ENCODE results near the gene BTN3A1. TPM values are rescaled to one million over a fixed set of nuclear protein-coding genes. Genes with fewer than 3 reads are reported as not detected.

BTN3A1 gene
- total and polyA plus RNA-seq, 2 of the 13 experiments (the other 11 are each of a cell fraction or from before 2014, with no cell fraction given): 13.3 to 14.0 TPM

DNA sequence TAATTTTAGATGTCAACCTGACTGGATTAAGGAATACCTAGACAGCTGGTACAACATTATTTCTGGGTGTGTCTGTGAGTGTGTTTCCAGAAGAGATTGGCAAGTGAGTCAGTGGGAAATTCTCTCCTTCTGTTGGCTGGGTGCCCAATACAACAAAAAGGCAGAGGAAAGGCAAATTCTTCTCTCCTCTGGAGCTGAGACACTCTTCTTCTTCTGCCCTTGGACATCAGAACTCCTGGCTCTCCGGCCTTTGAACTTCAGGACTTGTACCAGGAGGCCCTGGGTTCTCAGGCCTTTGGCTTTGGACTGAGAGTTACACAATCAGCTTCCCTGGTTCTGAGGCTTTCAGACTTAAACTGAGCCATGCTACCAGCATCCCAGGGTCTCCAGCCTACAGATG, 7.8 kb upstream of the BTN3A1 start (continued):
- TF ChIP-seq CEBPB (IDR thresholded peaks at IDR 0.05; ENCODE audit: borderline replicate concordance, low read depth, low read length): peak; percentile 27; the same call in 1 of the 2 replicates

DNA sequence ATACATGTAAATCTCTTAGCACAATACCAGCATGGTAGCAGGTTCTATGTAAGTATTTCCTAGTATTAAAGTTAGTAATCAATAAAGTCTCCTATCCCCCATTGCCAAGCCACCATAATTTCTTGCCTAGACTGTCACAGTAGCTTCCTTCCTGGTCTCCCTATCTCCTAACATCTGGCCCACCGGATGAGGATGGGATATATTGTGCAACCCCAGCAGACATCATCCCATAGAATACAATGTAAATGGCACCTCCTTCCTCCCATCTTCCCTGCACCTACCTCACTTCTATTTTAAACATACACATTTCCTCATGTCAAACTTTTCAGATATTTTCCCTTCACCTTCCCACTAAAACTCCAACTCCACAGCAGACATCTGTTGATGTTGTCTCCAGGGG, 3.5 kb upstream of the BTN3A1 start:
- Histone ChIP-seq H3K79me2 (ENCODE audit: insufficient read depth, low read length) (peaks cover 2% of the 10 kb centered on the region), H3K36me3 (replicated peaks in 1 of 2; ENCODE audit: control insufficient read depth in 1 of 2, insufficient read depth in 2 of 2, low read length in 2 of 2) (no peaks in the 10 kb centered on the region), H2AFZ (ENCODE audit: low read length) (no peak overlapping the region), H3K4me3 (replicated peaks in 1 of 3; ENCODE audit: insufficient read depth in 1 of 3, low read depth in 2 of 3, low read length in 3 of 3) (no peak overlapping the region), H3K4me1 (ENCODE audit: insufficient read depth, low read length) (peaks cover 64% of the 10 kb centered on the region), H3K27ac (ENCODE audit: extremely low read length, insufficient read depth, low read length) (no peak overlapping the region), H3K27me3 (ENCODE audit: control insufficient read depth in 1 of 2, insufficient read depth in 2 of 2, low read length in 2 of 2) (no peaks in the 10 kb centered on the region), H3K9ac (ENCODE audit: insufficient read depth, low read depth, low read length) (no peak overlapping the region), H4K20me1 (ENCODE audit: insufficient read depth, low read length) (no peaks in the 10 kb centered on the region), H3K9me3 (ENCODE audit: low read length) (no peaks in the 10 kb centered on the region), H3K4me2 (ENCODE audit: low read depth, low read length) (no peak overlapping the region)
- in situ Hi-C loops (cut with HindIII; ENCODE audit: extremely low pct_ligation_motif_present, low pct_unique_long_range_greater_than_20kb): no loop called here
- FAIRE-seq (no peak), ATAC-seq (no peak), DNase-seq (ENCODE audit: low spot score) (no peak)
- intact Hi-C loops (cut with micrococcal nuclease; ENCODE audit: unreplicated experiment): no loop called here
- BruUV-seq (replicated peaks): no TSS peak
- 17% methylated on average over 1 of the region's 1 CpG for WGBS (ENCODE audit: low lambda C conversion rate)
- ChIA-PET POLR2A (no interaction called here), CTCF (ENCODE audit: low intra/inter-chr PET ratio, low total read pairs) (no interaction called here)
- TF ChIP-seq RBM22 (optimal IDR thresholded peaks at IDR 0.05; ENCODE audit: low read length): no peak
- TF ChIP-seq CEBPB (IDR thresholded peaks at IDR 0.05; ENCODE audit: borderline replicate concordance, low read depth, low read length): peak; percentile 62; the same call in 1 of the 2 replicates
- TF ChIP-seq ZSCAN12 (CRISPR knock-in tag; IDR thresholded peaks at IDR 0.05): no peak

DNA sequence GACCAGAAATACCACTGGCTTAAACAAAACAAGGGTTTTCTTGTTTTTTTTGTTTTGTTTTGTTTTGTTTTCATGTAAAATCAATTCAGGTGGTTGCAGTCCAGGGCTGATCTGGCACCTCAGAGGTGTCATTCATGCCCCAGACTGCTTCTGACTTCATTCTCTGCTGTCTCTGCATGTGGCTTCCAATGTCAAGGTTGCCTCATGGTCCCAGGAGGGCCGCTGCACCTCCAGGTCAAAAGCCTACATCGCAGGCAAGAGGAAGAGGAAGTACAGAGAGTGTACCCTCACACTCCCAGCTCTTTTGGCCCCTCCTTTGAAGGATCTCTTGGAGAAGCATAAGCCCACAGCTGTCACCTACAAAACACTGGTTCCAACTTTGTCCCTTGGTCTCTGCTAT, 1.4 kb upstream of the BTN3A1 start:
- no peaks in the 10 kb centered on the region for H4K20me1 ChIP-seq (ENCODE audit: insufficient read depth, low read length)
- FAIRE-seq: no peak
- H3K79me2 ChIP-seq (ENCODE audit: insufficient read depth, low read length): peaks cover 2% of the 10 kb centered on the region
- H3K4me2 ChIP-seq (ENCODE audit: low read depth, low read length): peak overlapping the region; percentile 89
- H3K9ac ChIP-seq (ENCODE audit: insufficient read depth, low read depth, low read length): no peak overlapping the region
- WGBS (ENCODE audit: low lambda C conversion rate): 7% methylated on average over 2 of the region's 2 CpGs
- H3K4me3 ChIP-seq (replicated peaks in 1 of 3; ENCODE audit: insufficient read depth in 1 of 3, low read depth in 2 of 3, low read length in 3 of 3): peak overlapping the region in 2 of 3 experiments; percentile 14 to 78; a peak in 1 of 6 replicates
- no TSS peak for BruUV-seq (replicated peaks)
- ChIA-PET POLR2A (no interaction called here), CTCF (ENCODE audit: low intra/inter-chr PET ratio, low total read pairs) (no interaction called here)
- DNase-seq (ENCODE audit: low spot score): no peak
- H3K27me3 ChIP-seq (ENCODE audit: control insufficient read depth in 1 of 2, insufficient read depth in 2 of 2, low read length in 2 of 2): no peaks in the 10 kb centered on the region
- in situ Hi-C loops (cut with HindIII; ENCODE audit: extremely low pct_ligation_motif_present, low pct_unique_long_range_greater_than_20kb) (no loop called here), intact Hi-C loops (cut with micrococcal nuclease; ENCODE audit: unreplicated experiment) (loop anchor here (5.0 kb wide), 1 partner anchor 57 kb away; the partner anchor contains the start of gene BTN2A1)
- H3K27ac ChIP-seq (ENCODE audit: extremely low read length, insufficient read depth, low read length): no peak overlapping the region
- ATAC-seq: peak; percentile 13
- peak overlapping the region; percentile 74 for H2AFZ ChIP-seq (ENCODE audit: low read length)
- no peaks in the 10 kb centered on the region for H3K36me3 ChIP-seq (replicated peaks in 1 of 2; ENCODE audit: control insufficient read depth in 1 of 2, insufficient read depth in 2 of 2, low read length in 2 of 2)
- H3K9me3 ChIP-seq (ENCODE audit: low read length): no peaks in the 10 kb centered on the region
- peaks cover 63% of the 10 kb centered on the region for H3K4me1 ChIP-seq (ENCODE audit: insufficient read depth, low read length)
- TF ChIP-seq SALL1 (CRISPR knock-in tag; IDR thresholded peaks at IDR 0.05) (0 out of 2 replicates have a peak, but pooled peaks have one; percentile 17), SPEN (CRISPR knock-in tag; IDR thresholded peaks at IDR 0.05; ENCODE audit: low read depth) (no peak), TEAD3 (CRISPR knock-in tag; optimal IDR thresholded peaks at IDR 0.05; ENCODE audit: borderline replicate concordance) (peak; percentile 35), MBNL3 (CRISPR knock-in tag; conservative IDR thresholded peaks at IDR 0.05) (no peak), SRSF9 (IDR thresholded peaks at IDR 0.05; ENCODE audit: borderline replicate concordance, insufficient read depth, low read depth, low read length, poor library complexity, severe bottlenecking) (no peak), BORCS8-MEF2B (CRISPR knock-in tag; IDR thresholded peaks at IDR 0.05) (0 out of 2 replicates have a peak, but pooled peaks have one; percentile 34), TOE1 (CRISPR knock-in tag; IDR thresholded peaks at IDR 0.05) (no peak), EZH2 (conservative IDR thresholded peaks at IDR 0.05; ENCODE audit: low read depth, low read length) (no peak), ZNF264 (CRISPR knock-in tag; IDR thresholded peaks at IDR 0.05) (no peak), GATAD2A (CRISPR knock-in tag; IDR thresholded peaks at IDR 0.05) (no peak; the same call in 1 of the 2 replicates)
- TF ChIP-seq, protein P1, sequence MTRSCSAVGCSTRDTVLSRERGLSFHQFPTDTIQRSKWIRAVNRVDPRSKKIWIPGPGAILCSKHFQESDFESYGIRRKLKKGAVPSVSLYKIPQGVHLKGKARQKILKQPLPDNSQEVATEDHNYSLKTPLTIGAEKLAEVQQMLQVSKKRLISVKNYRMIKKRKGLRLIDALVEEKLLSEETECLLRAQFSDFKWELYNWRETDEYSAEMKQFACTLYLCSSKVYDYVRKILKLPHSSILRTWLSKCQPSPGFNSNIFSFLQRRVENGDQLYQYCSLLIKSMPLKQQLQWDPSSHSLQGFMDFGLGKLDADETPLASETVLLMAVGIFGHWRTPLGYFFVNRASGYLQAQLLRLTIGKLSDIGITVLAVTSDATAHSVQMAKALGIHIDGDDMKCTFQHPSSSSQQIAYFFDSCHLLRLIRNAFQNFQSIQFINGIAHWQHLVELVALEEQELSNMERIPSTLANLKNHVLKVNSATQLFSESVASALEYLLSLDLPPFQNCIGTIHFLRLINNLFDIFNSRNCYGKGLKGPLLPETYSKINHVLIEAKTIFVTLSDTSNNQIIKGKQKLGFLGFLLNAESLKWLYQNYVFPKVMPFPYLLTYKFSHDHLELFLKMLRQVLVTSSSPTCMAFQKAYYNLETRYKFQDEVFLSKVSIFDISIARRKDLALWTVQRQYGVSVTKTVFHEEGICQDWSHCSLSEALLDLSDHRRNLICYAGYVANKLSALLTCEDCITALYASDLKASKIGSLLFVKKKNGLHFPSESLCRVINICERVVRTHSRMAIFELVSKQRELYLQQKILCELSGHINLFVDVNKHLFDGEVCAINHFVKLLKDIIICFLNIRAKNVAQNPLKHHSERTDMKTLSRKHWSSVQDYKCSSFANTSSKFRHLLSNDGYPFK (CRISPR knock-in tag; IDR thresholded peaks at IDR 0.05; ENCODE audit: borderline replicate concordance): no peak
